K562 (cell line): Measurements from ENCODE around the gene NPFFR1. TPM values are rescaled to one million over a fixed set of nuclear protein-coding genes. Genes with fewer than 3 reads are reported as not detected.

ENCODE experiments used
- ATAC-seq: fragments of 200-7000 bp; cut with Tn5 transposase; 3 replicates; pipeline ENCODE4 v1.9.1; 2020; ENCODE audit warnings: moderate library complexity
- BruUV-seq: library from RNA; stranded (reverse); fragments of 400-500 nt; replicated peaks from 2 replicates; lab custom pipeline; 2021; lab: Mats Ljungman, UMichigan
- CTCF ChIA-PET: fragments of 300-600 bp; formaldehyde crosslinking; extraction: SDS; loops from one replicate; lab custom pipeline; 2021; ENCODE audit warnings: low intra/inter-chr PET ratio; lab: Yijun Ruan, JAX
- POLR2A ChIA-PET: fragments of 300-600, 350-650 bp; sonication (Branson Sonifier 250); formaldehyde crosslinking; extraction: SDS; loops from one replicate; lab custom pipeline; 2021; ENCODE audit warnings: antibody characterized with exemption, inconsistent platforms; lab: Yijun Ruan, JAX
- DNase-seq, 4 experiments: peaks; one replicate each; pipeline versions ENCODE4 v3.0.0 to v3.0.0-alpha.2; 2011 to 2018; ENCODE audit warnings: low spot score in 3 of 4, mixed read lengths in 3 of 4; ENCODE audit errors: extremely low read depth in 1 of 4
- FAIRE-seq: peaks from 2 replicates; lab custom pipeline; 2011; peaks lifted over from hg19 to GRCh38; lab: Jason Lieb, UNC
- H2AFZ ChIP-seq: 2 replicates; pipeline ENCODE4 v1.6.0; 2011; ENCODE audit warnings: low read depth, low read length, control low read depth, inconsistent platforms
- H3K27ac ChIP-seq: fragments of 200-600 bp; 3 replicates; pipeline ENCODE4 v1.8.0; 2011; ENCODE audit warnings: low read depth, mild to moderate bottlenecking, control low read depth, inconsistent platforms, low read length, moderate library complexity, mixed read lengths; ENCODE audit errors: extremely low read depth
- H3K27me3 ChIP-seq, 2 experiments: fragments of 300-600 bp in 1 of 2; 2 replicates in 1 of 2; 3 replicates in 1 of 2; pipeline versions ENCODE4 v1.6.0 to v1.8.0; 2011; ENCODE audit warnings: inconsistent platforms in 2 of 2, low read length in 2 of 2, mild to moderate bottlenecking in 1 of 2, mixed read lengths in 1 of 2, moderate library complexity in 1 of 2; ENCODE audit not compliant: control insufficient read depth in 2 of 2, insufficient read depth in 2 of 2
- H3K36me3 ChIP-seq: fragments of 300-600 bp; 3 replicates; pipeline ENCODE4 v1.8.0; 2011; ENCODE audit warnings: mild to moderate bottlenecking, low read length, inconsistent platforms; ENCODE audit not compliant: control insufficient read depth, insufficient read depth
- H3K4me1 ChIP-seq, 2 experiments: fragments of 200-600 bp in 1 of 2; replicated peaks in 1 of 2; 2 replicates in 1 of 2; 3 replicates in 1 of 2; pipeline versions ENCODE4 v1.5.1 to v1.8.0; 2011; ENCODE audit warnings: inconsistent platforms in 2 of 2, low read length in 2 of 2, mild to moderate bottlenecking in 1 of 2, mixed read lengths in 1 of 2, moderate library complexity in 1 of 2; ENCODE audit not compliant: control insufficient read depth in 2 of 2, insufficient read depth in 2 of 2
- H3K4me2 ChIP-seq: 2 replicates; pipeline ENCODE4 v1.6.1; 2011; ENCODE audit warnings: low read length, control low read depth, inconsistent platforms, mixed read lengths; ENCODE audit not compliant: insufficient read depth
- H3K4me3 ChIP-seq: fragments of 200-600 bp; sonication (generic), shearing (Covaris generic); 2 replicates; pipeline ENCODE4 v1.5.1; 2016; ENCODE audit warnings: control low read depth, inconsistent platforms
- H3K79me2 ChIP-seq: fragments of 200-600 bp; 3 replicates; pipeline ENCODE4 v1.8.0; 2011; ENCODE audit warnings: low read length, inconsistent platforms; ENCODE audit not compliant: control insufficient read depth, insufficient read depth
- H3K9ac ChIP-seq, 2 experiments: 2 replicates each; pipeline versions ENCODE4 v1.6.0 to v1.6.1; 2011; ENCODE audit warnings: low read depth in 2 of 2, low read length in 2 of 2, control low read depth in 1 of 2, inconsistent platforms in 1 of 2, mild to moderate bottlenecking in 1 of 2, mixed read lengths in 1 of 2; ENCODE audit not compliant: insufficient read depth in 1 of 2
- H3K9me1 ChIP-seq: one replicate; pipeline ENCODE4 v1.6.0; 2011; ENCODE audit warnings: inconsistent platforms, mild to moderate bottlenecking, low read length, moderate library complexity; ENCODE audit not compliant: control insufficient read depth, insufficient read depth
- H3K9me3 ChIP-seq: replicated peaks from 2 replicates; pipeline ENCODE4 v1.5.1; 2011; ENCODE audit warnings: low read depth, low read length, inconsistent platforms; ENCODE audit not compliant: control insufficient read depth, insufficient read depth
- H4K20me1 ChIP-seq: replicated peaks from 2 replicates; pipeline ENCODE4 v1.6.1; 2011; ENCODE audit warnings: low read length, inconsistent platforms, mixed read lengths; ENCODE audit not compliant: control insufficient read depth, insufficient read depth
- CHD4 ChIP-seq: fragments of 200-600 bp; sonication (generic); IDR thresholded peaks from 3 replicates; pipeline ENCODE4 v1.6.1; 2012; ENCODE audit warnings: low read depth, mild to moderate bottlenecking, mixed read lengths, low read length, inconsistent platforms; ENCODE audit not compliant: insufficient read depth, insufficient replicate concordance, poor library complexity, severe bottlenecking
- E2F3 ChIP-seq: fragments of 250-450 bp; sonication (Bioruptor Pico); IDR thresholded peaks from 2 replicates; pipeline ENCODE4 v1.4.0; 2020; ENCODE audit warnings: mild to moderate bottlenecking
- E2F6 ChIP-seq, 2 experiments: IDR thresholded peaks; 2 replicates each; pipeline ENCODE4 v1.6.1; 2011; ENCODE audit warnings: borderline replicate concordance in 1 of 2, control low read depth in 1 of 2, low read depth in 1 of 2, low read length in 1 of 2, mild to moderate bottlenecking in 1 of 2, mixed read lengths in 1 of 2, moderate library complexity in 1 of 2; ENCODE audit not compliant: insufficient read depth in 1 of 2, insufficient read length in 1 of 2, poor library complexity in 1 of 2, severe bottlenecking in 1 of 2; ENCODE audit errors: extremely low read depth in 1 of 2
- EHMT2 ChIP-seq: fragments of 450-650 bp; IDR thresholded peaks from 2 replicates; pipeline ENCODE4 v1.6.1; 2018; ENCODE audit warnings: antibody characterized with exemption
- ELF2 ChIP-seq: fragments of 250-450 bp; sonication (Bioruptor Pico); IDR thresholded peaks from 2 replicates; pipeline ENCODE4 v1.5.0; 2021; ENCODE audit warnings: mild to moderate bottlenecking
- FIP1L1 ChIP-seq: fragments of 200-400 bp; formaldehyde crosslinking; IDR thresholded peaks from 2 replicates; pipeline ENCODE4 v1.6.1; 2018; ENCODE audit warnings: mild to moderate bottlenecking, low read depth, low read length; ENCODE audit not compliant: poor library complexity, severe bottlenecking
- FOSL1 ChIP-seq: fragments of 200-800 bp; sonication (Bioruptor generic); conservative IDR thresholded peaks from 2 replicates; pipeline ENCODE4 v1.6.1; 2016; ENCODE audit warnings: missing genetic modification characterization, missing compliant biosample characterization
- IRF9 ChIP-seq: fragments of 450-650 bp; IDR thresholded peaks from 2 replicates; pipeline ENCODE4 v1.6.1; 2016; ENCODE audit warnings: missing biosample characterization, missing genetic modification characterization
- JUND ChIP-seq, 2 experiments: IDR thresholded peaks; 2 replicates in 1 of 2; 3 replicates in 1 of 2; pipeline ENCODE4 v1.6.1; 2011; ENCODE audit warnings: borderline replicate concordance in 2 of 2, low read depth in 2 of 2, low read length in 2 of 2, improper control_type of control experiment in 1 of 2, missing biosample characterization in 1 of 2, missing genetic modification characterization in 1 of 2, missing genetic modification reagents in 1 of 2
- KDM4B ChIP-seq, 2 experiments: fragments of 450-650 bp in 1 of 2; sonication (generic) in 1 of 2; IDR thresholded peaks; 2 replicates each; pipeline ENCODE4 v1.6.1; 2016 to 2017; ENCODE audit warnings: borderline replicate concordance in 2 of 2, antibody characterized with exemption in 1 of 2, low read depth in 1 of 2, mild to moderate bottlenecking in 1 of 2
- NFXL1 ChIP-seq: fragments of 450-650 bp; formaldehyde crosslinking; IDR thresholded peaks from 2 replicates; pipeline ENCODE4 v1.4.0; 2021; ENCODE audit warnings: mild to moderate bottlenecking
- PHF21A ChIP-seq: fragments of 450-650 bp; IDR thresholded peaks from 2 replicates; pipeline ENCODE4 v1.6.1; 2017; ENCODE audit warnings: low read depth, borderline replicate concordance
- PRPF4 ChIP-seq: fragments of 200-400 bp; formaldehyde crosslinking; IDR thresholded peaks from one replicate; pipeline ENCODE4 v1.6.1; 2017; ENCODE audit warnings: low read length, low read depth, mild to moderate bottlenecking; ENCODE audit not compliant: insufficient read depth, poor library complexity, severe bottlenecking
- SMARCA5 ChIP-seq: fragments of 450-650 bp; IDR thresholded peaks from 2 replicates; pipeline ENCODE4 v1.6.1; 2016
- SUPT5H ChIP-seq: fragments of 450-650 bp; IDR thresholded peaks from 2 replicates; pipeline ENCODE4 v1.6.1; 2016
- ZC3H8 ChIP-seq: fragments of 450-650 bp; IDR thresholded peaks from 2 replicates; pipeline ENCODE4 v1.6.1; 2017
- ZNF316 ChIP-seq: fragments of 450-650 bp; IDR thresholded peaks from 2 replicates; pipeline ENCODE4 v1.6.1; 2016
- ZNF347 ChIP-seq: fragments of 450-650 bp; formaldehyde crosslinking; IDR thresholded peaks from 2 replicates; pipeline ENCODE4 v1.4.0; 2020; ENCODE audit warnings: low read depth, mild to moderate bottlenecking, moderate library complexity
- WGBS: fragments of 100-300 bp; shearing (Covaris generic); methylation state at CpG from one replicate; pipeline ENCODE4 v1.1.6; 2016; ENCODE audit warnings: low coverage, mixed read lengths; ENCODE audit not compliant: insufficient coverage; ENCODE audit errors: missing lambda C conversion rate; 5-methylcytosine and 5-hydroxymethylcytosine counted together
- in situ Hi-C: fragments of 300-500 bp; cut with MboI; formaldehyde crosslinking; loops from 4 replicates; pipeline ENCODE4 v1.15.0; 2018; ENCODE audit warnings: inconsistent platforms, mixed read lengths
- intact Hi-C: fragments of 100-400 bp; cut with micrococcal nuclease; formaldehyde crosslinking; loops from 2 replicates; pipeline ENCODE4 v1.14.2; 2022
- polyA plus RNA-seq, 8 experiments: library from polyadenylated mRNA; depleted of rRNA in 4 of 8; stranded (reverse) in 5 of 8; unstranded in 3 of 8; fragments of >200 nt; fragmentation: Nextera tagmentation in 2 of 8; fragmentation: Illumina TruSeq in 1 of 8; extraction: Ambion mirVana in 2 of 8; extraction: Trizol in 1 of 8; gene quantifications; 2 replicates each; pipeline versions ENCODE4 v1.2.1 to v1.2.3, GENCODE V29; 2011 to 2014; ENCODE audit warnings: inconsistent platforms in 1 of 8, missing spikeins in 1 of 8
- total RNA-seq, 7 experiments: library from RNA; depleted of rRNA in 6 of 7; stranded (reverse); fragments of >200 nt in 6 of 7; fragmentation: Illumina TruSeq in 2 of 7; extraction: Trizol in 2 of 7; gene quantifications; 2 replicates each; pipeline versions ENCODE4 v1.2.1 to v1.2.3, GENCODE V29; 2011 to 2021; ENCODE audit warnings: low replicate concordance in 1 of 7
- TF ChIP-seq, protein P1 (sequence below): fragments of 250-450 bp; sonication (Bioruptor Pico); IDR thresholded peaks from 2 replicates; pipeline ENCODE4 v1.8.0; 2022; ENCODE audit warnings: inconsistent platforms, mild to moderate bottlenecking, moderate library complexity, borderline replicate concordance

The NPFFR1 gene
- total and polyA plus RNA-seq, 9 of the 15 experiments (the other 6 are each of a cell fraction or from before 2014, with no cell fraction given), result under 0.01 TPM; not detected in 8

GRCh38 chr10:70232155-70232858 is 51.5 kb downstream of the NPFFR1 start:
- no peaks in the 10 kb centered on the region for H3K9me3 ChIP-seq
- H2AFZ ChIP-seq, result peak overlapping the region; percentile 78
- intact Hi-C loops, result no loop called here
- peak overlapping the region; percentile 76 for H3K27ac ChIP-seq
- CTCF ChIA-PET, result no interaction called here
- WGBS, result 1% methylated on average over 33 of the region's 39 CpGs
- H3K9ac ChIP-seq, result peak overlapping the region; percentile 87 to 98
- peak; percentile 36 for ATAC-seq
- H3K4me3 ChIP-seq, result peak overlapping the region; percentile 83
- in situ Hi-C loops, result loop anchor here (5.0 kb wide), 1 partner anchor 115 kb away; no protein-coding TSS in a partner anchor
- H3K4me1 ChIP-seq, result peaks cover 13 to 24% of the 10 kb centered on the region in 2 experiments; a peak in 4 of 5 replicates
- FAIRE-seq, result no peak
- H3K27me3 ChIP-seq, result no peaks in the 10 kb centered on the region
- H3K36me3 ChIP-seq, result peaks cover 36% of the 10 kb centered on the region
- BruUV-seq, result no TSS peak
- peaks cover 60% of the 10 kb centered on the region for H3K79me2 ChIP-seq
- peaks cover 5% of the 10 kb centered on the region; the same call in 1 of the 2 replicates for H4K20me1 ChIP-seq
- H3K9me1 ChIP-seq, result no peaks in the 10 kb centered on the region
- H3K4me2 ChIP-seq, result peak overlapping the region; percentile 91
- POLR2A ChIA-PET, result interaction anchor here (0.6 to 2.8 kb wide), 17 partner anchors 10 to 291 kb away, joined by 3 to 20 read pairs (median 3); partner anchors contain the start of gene SAR1A
- peak; percentile 49 to 73 (median 64) for DNase-seq
- TF ChIP-seq JUND (IDR thresholded peaks at IDR 0.05; ENCODE audit: borderline replicate concordance, low read depth, low read length), result peak; percentile 82
- peak; percentile 92 for TF ChIP-seq JUND (tag; IDR thresholded peaks at IDR 0.05; ENCODE audit: borderline replicate concordance, low read depth, low read length)
- no peak for TF ChIP-seq EHMT2
- TF ChIP-seq E2F3 (CRISPR knock-in tag), result no peak
- TF ChIP-seq ZNF347 (CRISPR knock-in tag), result no peak
- no peak for TF ChIP-seq KDM4B (IDR thresholded peaks at IDR 0.05; ENCODE audit: borderline replicate concordance in 2 of 2, low read depth in 1 of 2)
- TF ChIP-seq SUPT5H, result no peak
- no peak for TF ChIP-seq PRPF4
- TF ChIP-seq FIP1L1, result no peak
- no peak for TF ChIP-seq SMARCA5
- TF ChIP-seq PHF21A, result no peak; the same call in 1 of the 2 replicates
- TF ChIP-seq ZC3H8, result no peak
- TF ChIP-seq FOSL1 (tag), result peak; percentile 52
- TF ChIP-seq, protein P1, sequence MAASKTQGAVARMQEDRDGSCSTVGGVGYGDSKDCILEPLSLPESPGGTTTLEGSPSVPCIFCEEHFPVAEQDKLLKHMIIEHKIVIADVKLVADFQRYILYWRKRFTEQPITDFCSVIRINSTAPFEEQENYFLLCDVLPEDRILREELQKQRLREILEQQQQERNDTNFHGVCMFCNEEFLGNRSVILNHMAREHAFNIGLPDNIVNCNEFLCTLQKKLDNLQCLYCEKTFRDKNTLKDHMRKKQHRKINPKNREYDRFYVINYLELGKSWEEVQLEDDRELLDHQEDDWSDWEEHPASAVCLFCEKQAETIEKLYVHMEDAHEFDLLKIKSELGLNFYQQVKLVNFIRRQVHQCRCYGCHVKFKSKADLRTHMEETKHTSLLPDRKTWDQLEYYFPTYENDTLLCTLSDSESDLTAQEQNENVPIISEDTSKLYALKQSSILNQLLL (CRISPR knock-in tag), result no peak
- TF ChIP-seq NFXL1 (CRISPR knock-in tag), result no peak
- no peak for TF ChIP-seq ZNF316
- no peak for TF ChIP-seq IRF9
- TF ChIP-seq ELF2 (CRISPR knock-in tag), result no peak
- TF ChIP-seq CHD4, result no peak
- no peak for TF ChIP-seq E2F6 (IDR thresholded peaks at IDR 0.05; ENCODE audit: borderline replicate concordance in 1 of 2, extremely low read depth in 1 of 2, insufficient read depth in 1 of 2, insufficient read length in 1 of 2, low read depth in 1 of 2, low read length in 1 of 2, poor library complexity in 1 of 2, severe bottlenecking in 1 of 2)
